ENCODE results near the gene ADGRV1.

DNA sequence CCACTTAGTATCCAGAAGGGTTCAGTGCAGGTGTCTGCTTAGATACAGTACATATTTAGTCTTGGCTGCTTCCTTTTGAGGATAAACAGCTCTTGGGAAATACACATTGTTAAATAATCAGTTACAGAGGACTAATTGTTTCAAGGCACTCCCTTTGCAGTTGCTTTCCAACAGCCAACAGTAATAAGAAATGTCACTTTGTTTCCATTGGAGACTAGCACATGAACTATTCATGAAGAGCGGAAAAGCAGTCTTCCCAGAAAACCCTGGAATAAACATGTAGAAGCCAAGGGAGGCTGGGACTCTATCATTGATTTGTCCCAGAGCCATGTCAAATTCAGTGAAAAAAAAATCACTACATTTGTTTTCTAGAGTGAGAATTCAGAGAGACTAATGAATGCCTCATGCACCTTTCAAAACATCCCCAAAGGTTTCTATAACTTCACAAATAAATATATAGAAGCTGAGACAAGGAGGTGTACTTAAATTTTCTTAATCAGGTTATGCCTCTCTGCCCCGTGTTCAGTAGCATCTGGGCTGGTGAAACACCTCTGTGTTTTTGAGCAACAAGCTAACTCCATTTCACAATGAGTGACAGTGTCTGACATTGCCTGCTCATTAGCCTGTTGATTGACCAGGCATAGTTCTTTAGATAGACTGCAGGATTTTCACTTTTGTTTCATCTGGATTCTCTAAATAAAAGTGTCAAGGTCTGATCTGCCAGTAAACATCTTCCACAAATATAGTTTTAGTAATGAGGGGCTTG lies 553.1 kb downstream of the ADGRV1 start:
- no peak for TF ChIP-seq EGR1 (IDR thresholded peaks at IDR 0.05)
- no peak for TF ChIP-seq EP300 (IDR thresholded peaks at IDR 0.05; ENCODE audit: borderline replicate concordance)
